Astrocyte of the hippocampus (primary cell): ENCODE data around the gene SMTNL2.
"Not testable (repeated sequence)": the region's sequence is repeated elsewhere in the genome, so short reads cannot be mapped to it uniquely, and the experiment has no call there.

ENCODE experiments used
- DNase-seq: peaks from one replicate; pipeline ENCODE4 v3.0.0; 2011; ENCODE audit warnings: low read depth, low spot score

Gene SMTNL2

DNA sequence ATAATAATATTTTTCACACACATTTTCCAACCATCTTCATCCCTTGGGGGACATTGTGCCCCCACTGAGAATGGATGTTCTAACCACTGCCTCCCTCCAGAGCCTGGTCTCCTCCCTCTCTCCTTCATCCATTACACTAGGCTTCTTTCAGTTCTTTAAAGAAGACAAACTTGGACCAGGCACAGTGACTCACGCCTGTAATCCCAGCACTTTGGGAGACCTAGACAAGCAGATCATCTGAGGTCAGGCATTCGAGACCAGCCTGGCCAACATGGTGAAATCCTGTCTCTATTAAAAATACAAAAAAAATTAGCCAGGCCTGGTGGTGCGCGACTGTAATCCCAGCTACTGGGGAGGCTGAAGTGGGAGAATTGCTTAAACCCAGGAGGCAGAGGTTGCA is 50.6 kb downstream of the SMTNL2 start:
- DNase-seq: no peak

DNA sequence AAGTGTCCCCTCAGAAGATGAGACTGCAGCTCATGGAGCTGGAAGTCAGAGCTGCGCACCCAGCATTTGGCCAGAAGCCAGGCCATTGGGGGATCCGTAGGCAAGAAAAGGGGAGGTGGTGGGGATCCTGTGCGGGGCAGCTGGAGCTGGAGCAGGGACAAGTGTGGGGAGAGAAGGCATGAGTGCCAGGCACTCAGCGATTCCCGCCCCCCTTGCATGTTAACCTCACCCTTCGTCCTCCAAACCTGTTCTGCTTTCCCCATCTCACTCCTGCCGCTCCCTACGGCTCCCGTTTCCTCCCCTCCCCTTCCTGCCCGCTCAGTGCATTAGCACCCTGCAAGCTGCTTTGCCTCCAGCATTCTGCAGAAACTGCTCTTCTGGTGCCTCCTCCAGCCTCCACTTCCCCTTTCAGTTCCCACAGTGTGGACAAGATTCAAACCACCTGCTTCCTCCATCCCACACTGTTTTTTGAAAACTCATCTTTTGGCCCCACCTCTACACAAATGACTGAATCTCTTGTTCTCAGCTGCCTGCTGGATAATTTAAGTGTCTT is 51.6 kb downstream of the SMTNL2 start:
- no peak for DNase-seq

DNA sequence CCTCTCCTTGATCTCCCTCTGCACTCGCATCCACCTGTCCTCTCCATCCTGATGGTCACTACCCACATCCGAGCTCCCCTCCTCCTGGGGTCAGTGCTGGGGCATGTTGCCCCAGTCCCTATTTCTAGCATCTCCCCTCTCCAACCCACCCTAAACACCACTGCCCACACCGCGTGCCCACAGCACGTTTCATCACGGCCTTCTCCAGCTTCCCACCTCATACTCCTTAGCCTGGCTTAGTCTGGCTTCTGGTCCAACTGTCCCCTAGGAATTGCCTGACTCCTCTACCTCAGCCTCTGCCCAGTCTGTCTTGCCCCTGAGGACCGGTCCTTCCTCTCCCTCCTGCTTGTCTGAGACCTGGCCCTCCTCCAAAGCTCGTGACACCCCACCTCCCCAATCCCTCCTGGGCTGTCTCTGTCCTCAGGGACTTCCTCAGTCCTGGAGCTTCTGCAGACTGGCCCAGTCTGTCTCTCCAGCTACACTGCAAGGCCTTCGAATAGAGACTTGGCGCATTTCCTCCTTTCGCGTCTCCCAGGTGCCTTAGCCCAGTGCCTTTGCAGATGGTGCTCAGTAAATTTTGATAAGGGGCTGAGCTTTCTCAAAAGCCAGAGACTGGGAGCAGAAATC is 52.3 kb downstream of the SMTNL2 start:
- no peak for DNase-seq

DNA sequence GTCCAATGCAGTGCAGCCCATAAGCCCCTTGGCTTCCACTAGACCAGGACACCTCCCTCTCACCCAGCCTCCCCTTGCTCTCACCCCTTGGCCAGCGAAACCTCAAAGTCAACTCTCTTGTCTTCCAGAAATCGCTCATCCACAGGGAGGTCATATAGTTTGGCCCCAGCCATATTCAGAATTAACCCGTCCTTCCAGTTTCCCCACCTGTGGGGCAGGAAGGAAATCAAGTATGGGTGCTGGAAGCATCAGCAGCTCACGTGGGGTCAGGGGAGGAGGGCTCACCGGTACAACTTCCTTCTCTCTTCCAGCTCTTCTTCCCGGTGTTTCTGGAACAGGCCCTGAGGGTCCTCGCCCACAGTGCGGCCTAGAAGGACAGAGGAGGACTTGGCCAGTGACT is 54.4 kb downstream of the SMTNL2 start:
- DNase-seq: not testable (repeated sequence)

- peak; percentile 40 for DNase-seq
Observed at GRCh38 chr17:4639301-4640059, 55.2 kb downstream of the SMTNL2 start.

- not testable (repeated sequence) for DNase-seq
Observed at GRCh38 chr17:4640569-4641188, 56.4 kb downstream of the SMTNL2 start.

DNA sequence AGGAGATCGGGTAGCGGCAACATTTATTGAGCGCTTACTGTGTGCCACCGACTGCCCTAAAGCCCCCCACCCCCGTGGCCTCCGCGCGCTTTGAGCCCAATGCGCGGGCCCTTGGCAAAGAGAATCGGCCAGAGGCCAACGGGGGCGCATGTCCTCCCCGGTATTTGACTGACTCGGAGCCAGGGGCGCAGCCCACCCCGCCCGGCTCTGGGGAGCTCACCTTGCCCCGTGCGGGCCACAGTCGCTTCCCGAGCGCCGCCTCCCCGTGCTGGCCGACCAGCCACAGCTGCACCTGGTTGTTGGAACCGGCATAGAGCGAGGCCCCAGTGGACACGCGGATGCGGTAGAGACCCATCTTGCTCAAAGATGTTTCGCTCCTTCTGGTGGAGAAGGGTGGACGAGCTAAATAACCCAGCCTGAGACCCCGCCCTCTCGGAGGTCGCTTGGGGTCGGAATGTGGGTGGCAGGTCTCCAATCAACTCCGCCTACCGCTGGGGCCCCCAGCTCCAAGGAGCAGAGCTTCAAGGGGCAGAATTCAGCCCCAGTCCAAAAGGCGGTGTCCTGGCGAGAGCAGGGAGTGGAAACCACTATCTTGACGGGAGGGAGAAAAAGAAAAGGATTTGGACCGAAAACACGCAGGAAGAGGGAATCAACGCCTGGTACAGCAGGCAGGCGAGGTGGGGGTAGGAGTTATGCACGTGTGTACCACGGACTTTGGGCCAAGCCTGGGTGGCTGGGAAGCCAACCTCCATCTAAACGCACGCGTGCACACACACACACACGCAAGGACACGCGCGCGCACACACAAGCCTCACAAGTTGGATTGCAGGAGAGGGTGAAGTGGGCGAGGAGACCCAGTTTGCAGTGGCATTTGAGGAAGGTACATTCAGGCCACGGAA is 57.2 kb downstream of the SMTNL2 start, which contains the start of gene ALOX15:
TSS of gene ALOX15 (minus strand) at position 382 of the 899 bp plus-strand sequence. CDS start at position 355, 27 bp downstream.
- DNase-seq: no peak

DNA sequence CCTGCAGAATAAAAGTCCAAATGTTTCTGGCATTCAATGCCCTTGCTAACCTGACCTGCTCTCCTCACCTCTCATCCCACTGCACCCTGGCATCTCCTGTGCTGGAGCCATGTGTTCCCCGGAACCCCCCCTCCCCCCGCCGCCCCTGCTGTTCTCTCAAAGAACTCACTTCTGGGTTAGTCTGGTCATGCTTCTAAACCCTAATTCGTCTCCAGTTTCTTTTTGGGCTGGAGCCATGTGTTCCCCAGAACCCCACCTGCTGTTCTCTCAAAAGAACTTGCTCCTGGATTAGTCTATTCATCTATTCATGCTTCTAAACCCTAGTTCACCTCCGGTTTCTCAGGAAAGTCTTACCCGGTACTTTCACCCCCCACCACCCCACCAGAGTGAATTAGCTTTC is 58.0 kb downstream of the SMTNL2 start:
- DNase-seq: no peak

DNA sequence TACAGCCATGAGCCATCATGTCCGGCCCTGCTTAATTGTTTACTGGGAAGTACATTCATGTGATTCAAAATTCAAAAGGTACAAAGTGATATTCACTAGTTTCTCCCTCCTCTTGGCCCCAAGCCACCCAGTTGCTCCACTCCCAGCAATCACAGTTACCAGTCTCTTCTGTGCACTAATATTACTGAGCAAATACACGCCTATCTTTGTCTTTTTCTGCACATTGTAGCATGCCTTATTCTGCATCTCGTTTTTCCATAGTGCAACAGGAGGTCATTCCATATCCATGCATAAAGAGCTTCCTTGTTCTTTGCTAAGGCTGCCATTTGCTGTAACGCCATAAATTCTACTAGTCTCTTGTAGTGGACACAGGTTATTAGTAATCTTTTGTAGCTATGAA is 59.3 kb downstream of the SMTNL2 start:
- no peak for DNase-seq

DNA sequence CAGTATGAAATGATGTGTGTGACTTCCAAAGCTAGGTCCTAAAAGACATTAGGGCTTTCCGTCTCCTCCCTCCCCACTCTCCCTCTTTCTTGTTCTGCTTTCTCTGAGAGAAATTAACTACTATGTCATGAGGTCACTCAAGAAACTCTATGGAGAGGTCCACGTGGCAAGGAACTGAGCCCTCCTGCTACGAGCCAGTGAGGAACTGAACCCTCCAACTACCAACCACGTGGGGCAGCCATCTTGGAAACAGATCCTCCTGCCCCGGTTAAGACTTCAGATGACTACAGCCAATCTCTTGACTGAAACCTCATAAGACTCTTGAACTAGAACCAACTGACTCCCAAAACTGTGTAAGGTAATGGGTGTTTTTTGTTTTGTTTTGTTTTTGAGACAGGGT is 61.3 kb downstream of the SMTNL2 start:
- no peak for DNase-seq

DNA sequence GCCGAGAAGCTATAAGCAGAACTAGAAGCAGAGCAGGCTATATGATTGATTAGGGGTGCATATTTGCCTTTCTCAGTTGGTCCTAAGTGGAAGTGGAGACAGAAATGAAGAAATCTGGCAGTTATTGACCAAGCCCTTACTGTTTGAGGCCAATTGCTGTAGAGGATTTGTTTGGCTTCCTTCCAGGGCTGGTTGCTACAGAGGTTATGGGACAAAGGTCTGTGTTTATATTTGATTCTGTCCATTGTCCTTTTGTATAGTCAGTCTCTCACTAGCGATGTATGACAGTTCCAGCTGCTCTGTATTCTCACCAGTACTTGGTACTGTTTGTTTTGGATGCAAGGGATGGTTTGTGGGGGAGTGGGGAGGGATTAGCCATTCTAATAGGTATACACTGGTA is 64.4 kb downstream of the SMTNL2 start:
- no peak for DNase-seq

DNA sequence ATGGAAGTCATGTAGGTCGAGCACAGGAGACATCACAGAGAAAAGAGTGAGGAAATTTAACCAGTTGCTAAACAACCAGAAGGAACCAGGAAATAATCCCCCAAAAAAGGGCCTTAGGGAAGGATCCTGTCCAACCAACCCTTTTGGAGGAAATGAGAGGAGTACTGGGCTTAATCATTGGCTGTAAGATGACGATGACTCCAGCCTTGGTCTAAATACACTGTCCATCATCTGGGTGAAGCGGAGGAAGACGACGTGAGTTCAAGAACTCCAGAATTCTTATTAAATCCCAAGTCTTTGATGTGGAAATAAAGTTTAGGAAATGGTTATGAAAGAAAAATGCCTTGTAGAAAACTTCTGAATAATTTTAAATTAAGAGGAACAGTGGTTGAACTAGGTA is 68.7 kb downstream of the SMTNL2 start:
- DNase-seq: no peak

- DNase-seq: not testable (repeated sequence)
Observed at GRCh38 chr17:4655933-4656332, 71.6 kb downstream of the SMTNL2 start.

DNA sequence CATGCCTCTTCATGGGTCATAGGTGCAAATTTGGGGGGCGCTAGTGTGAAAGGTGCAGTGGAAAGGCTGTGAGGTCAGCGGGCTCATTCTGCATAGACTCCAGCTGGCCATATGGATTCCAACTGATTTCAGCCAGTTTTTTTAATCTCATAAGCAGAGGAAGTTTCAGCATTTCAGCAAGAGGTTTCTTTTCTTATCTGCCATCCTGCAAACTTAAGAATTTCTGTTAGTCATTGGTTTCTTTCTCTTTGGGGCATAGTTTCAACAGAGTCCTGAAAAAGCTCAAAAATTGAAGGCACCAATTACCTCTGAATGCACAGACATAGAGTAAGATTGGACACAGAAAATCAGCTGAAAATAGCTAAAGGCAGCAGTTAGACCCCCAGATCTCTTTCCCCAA is 73.3 kb downstream of the SMTNL2 start:
- no peak for DNase-seq
